HG03025 (cell line): ENCODE data around the gene CNPY3.
"Not testable (repeated sequence)": the region's sequence is repeated elsewhere in the genome, so short reads cannot be mapped to it uniquely, and the experiment has no call there.

Experiments used
- ATAC-seq: cut with Tn5 transposase; IDR thresholded peaks from one replicate; pipeline ENCODE4 v1.9.1; 2021; ENCODE audit warnings: mild to moderate bottlenecking, moderate library complexity; ENCODE audit not compliant: unreplicated experiment, low FRiP score

The CNPY3 gene

GRCh38 chr6:42914546-42914945 is 14.7 kb upstream of the CNPY3 start:
- ATAC-seq = no peak

- no peak for ATAC-seq
These were observed 13.5 kb upstream of the CNPY3 start, which contains the start of gene PTCRA for GRCh38 chr6:42915732-42916131. Gene PTCRA, plus strand, starts transcription at chr6:42916053. Its CDS starts 17 bp downstream, at chr6:42916070.

GRCh38 chr6:42916288-42916687 is 13.0 kb upstream of the CNPY3 start:
- no peak for ATAC-seq

GRCh38 chr6:42921801-42922200 is 7.5 kb upstream of the CNPY3 start:
- no peak for ATAC-seq

GRCh38 chr6:42923666-42924065 is 5.6 kb upstream of the CNPY3 start:
- no peak for ATAC-seq

GRCh38 chr6:42925248-42925857 is 3.9 kb upstream of the CNPY3 start:
- no peak for ATAC-seq

- peak; percentile 35 for ATAC-seq
These were observed 611 bp downstream of the CNPY3 start for GRCh38 chr6:42929821-42930360.

- ATAC-seq = no peak
These were observed 3.1 kb downstream of the CNPY3 start for GRCh38 chr6:42932412-42932811.

GRCh38 chr6:42933205-42933604 is 3.9 kb downstream of the CNPY3 start:
- ATAC-seq = no peak

GRCh38 chr6:42935322-42935721 is 6.0 kb downstream of the CNPY3 start:
- no peak for ATAC-seq

GRCh38 chr6:42936398-42936797 is 7.1 kb downstream of the CNPY3 start:
- ATAC-seq = no peak

GRCh38 chr6:42937548-42938427 is 8.5 kb downstream of the CNPY3 start:
- no peak for ATAC-seq

- ATAC-seq = no peak
These were observed 9.1 kb downstream of the CNPY3 start for GRCh38 chr6:42938428-42938796.

- ATAC-seq = no peak
These were observed 9.9 kb downstream of the CNPY3 start for GRCh38 chr6:42938987-42939809.

GRCh38 chr6:42939810-42940167 is 10.5 kb downstream of the CNPY3 start:
- no peak for ATAC-seq

GRCh38 chr6:42940493-42941045 is 11.3 kb downstream of the CNPY3 start:
- ATAC-seq = no peak

- not testable (repeated sequence) for ATAC-seq
These were observed 12.1 kb downstream of the CNPY3 start for GRCh38 chr6:42941356-42941755.

- ATAC-seq = no peak
These were observed 13.2 kb downstream of the CNPY3 start for GRCh38 chr6:42942444-42942843.

GRCh38 chr6:42947950-42948349 is 18.7 kb downstream of the CNPY3 start:
- ATAC-seq = no peak

- ATAC-seq = no peak
These were observed 23.1 kb downstream of the CNPY3 start for GRCh38 chr6:42952389-42952788.

- not testable (repeated sequence) for ATAC-seq
These were observed 25.1 kb downstream of the CNPY3 start for GRCh38 chr6:42954405-42954804.
